ENCODE results near the gene TLR6. TPM values are rescaled to one million over a fixed set of nuclear protein-coding genes. Genes with fewer than 3 reads are reported as not detected.

The TLR6 gene
- total and polyA plus RNA-seq, 2 of the 8 experiments (the other 6 are each of a cell fraction or from before 2014, with no cell fraction given): 0.02 to 0.09 TPM

DNA sequence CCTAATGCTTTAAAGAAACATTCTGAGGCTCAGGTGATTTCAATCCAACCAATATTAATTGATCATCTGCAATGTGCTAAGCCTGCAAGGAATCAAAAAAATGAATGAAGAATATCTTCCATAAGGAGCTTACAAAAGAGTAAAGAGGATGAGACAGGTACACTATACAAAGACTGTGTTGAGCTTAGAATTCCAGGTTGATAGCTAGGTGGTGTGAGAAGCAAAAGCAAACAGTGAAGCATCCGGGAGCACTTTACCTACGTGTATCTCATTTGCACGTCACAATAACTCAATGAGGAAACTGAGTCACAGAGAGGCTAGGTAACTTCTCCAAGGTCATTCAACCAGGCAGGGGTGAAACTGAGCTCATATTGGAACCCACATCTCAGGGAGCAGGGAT lies 48.1 kb upstream of the TLR6 start (continued):
- TF ChIP-seq, protein P1, sequence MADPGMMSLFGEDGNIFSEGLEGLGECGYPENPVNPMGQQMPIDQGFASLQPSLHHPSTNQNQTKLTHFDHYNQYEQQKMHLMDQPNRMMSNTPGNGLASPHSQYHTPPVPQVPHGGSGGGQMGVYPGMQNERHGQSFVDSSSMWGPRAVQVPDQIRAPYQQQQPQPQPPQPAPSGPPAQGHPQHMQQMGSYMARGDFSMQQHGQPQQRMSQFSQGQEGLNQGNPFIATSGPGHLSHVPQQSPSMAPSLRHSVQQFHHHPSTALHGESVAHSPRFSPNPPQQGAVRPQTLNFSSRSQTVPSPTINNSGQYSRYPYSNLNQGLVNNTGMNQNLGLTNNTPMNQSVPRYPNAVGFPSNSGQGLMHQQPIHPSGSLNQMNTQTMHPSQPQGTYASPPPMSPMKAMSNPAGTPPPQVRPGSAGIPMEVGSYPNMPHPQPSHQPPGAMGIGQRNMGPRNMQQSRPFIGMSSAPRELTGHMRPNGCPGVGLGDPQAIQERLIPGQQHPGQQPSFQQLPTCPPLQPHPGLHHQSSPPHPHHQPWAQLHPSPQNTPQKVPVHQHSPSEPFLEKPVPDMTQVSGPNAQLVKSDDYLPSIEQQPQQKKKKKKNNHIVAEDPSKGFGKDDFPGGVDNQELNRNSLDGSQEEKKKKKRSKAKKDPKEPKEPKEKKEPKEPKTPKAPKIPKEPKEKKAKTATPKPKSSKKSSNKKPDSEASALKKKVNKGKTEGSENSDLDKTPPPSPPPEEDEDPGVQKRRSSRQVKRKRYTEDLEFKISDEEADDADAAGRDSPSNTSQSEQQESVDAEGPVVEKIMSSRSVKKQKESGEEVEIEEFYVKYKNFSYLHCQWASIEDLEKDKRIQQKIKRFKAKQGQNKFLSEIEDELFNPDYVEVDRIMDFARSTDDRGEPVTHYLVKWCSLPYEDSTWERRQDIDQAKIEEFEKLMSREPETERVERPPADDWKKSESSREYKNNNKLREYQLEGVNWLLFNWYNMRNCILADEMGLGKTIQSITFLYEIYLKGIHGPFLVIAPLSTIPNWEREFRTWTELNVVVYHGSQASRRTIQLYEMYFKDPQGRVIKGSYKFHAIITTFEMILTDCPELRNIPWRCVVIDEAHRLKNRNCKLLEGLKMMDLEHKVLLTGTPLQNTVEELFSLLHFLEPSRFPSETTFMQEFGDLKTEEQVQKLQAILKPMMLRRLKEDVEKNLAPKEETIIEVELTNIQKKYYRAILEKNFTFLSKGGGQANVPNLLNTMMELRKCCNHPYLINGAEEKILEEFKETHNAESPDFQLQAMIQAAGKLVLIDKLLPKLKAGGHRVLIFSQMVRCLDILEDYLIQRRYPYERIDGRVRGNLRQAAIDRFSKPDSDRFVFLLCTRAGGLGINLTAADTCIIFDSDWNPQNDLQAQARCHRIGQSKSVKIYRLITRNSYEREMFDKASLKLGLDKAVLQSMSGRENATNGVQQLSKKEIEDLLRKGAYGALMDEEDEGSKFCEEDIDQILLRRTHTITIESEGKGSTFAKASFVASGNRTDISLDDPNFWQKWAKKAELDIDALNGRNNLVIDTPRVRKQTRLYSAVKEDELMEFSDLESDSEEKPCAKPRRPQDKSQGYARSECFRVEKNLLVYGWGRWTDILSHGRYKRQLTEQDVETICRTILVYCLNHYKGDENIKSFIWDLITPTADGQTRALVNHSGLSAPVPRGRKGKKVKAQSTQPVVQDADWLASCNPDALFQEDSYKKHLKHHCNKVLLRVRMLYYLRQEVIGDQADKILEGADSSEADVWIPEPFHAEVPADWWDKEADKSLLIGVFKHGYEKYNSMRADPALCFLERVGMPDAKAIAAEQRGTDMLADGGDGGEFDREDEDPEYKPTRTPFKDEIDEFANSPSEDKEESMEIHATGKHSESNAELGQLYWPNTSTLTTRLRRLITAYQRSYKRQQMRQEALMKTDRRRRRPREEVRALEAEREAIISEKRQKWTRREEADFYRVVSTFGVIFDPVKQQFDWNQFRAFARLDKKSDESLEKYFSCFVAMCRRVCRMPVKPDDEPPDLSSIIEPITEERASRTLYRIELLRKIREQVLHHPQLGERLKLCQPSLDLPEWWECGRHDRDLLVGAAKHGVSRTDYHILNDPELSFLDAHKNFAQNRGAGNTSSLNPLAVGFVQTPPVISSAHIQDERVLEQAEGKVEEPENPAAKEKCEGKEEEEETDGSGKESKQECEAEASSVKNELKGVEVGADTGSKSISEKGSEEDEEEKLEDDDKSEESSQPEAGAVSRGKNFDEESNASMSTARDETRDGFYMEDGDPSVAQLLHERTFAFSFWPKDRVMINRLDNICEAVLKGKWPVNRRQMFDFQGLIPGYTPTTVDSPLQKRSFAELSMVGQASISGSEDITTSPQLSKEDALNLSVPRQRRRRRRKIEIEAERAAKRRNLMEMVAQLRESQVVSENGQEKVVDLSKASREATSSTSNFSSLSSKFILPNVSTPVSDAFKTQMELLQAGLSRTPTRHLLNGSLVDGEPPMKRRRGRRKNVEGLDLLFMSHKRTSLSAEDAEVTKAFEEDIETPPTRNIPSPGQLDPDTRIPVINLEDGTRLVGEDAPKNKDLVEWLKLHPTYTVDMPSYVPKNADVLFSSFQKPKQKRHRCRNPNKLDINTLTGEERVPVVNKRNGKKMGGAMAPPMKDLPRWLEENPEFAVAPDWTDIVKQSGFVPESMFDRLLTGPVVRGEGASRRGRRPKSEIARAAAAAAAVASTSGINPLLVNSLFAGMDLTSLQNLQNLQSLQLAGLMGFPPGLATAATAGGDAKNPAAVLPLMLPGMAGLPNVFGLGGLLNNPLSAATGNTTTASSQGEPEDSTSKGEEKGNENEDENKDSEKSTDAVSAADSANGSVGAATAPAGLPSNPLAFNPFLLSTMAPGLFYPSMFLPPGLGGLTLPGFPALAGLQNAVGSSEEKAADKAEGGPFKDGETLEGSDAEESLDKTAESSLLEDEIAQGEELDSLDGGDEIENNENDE (IDR thresholded peaks at IDR 0.05; ENCODE audit: insufficient replicate concordance, low read length): no peak
- TF ChIP-seq TAF1 (IDR thresholded peaks at IDR 0.05; ENCODE audit: low read depth, low read length) (no peak), SP2 (IDR thresholded peaks at IDR 0.05; ENCODE audit: low read length) (no peak), KDM4A (IDR thresholded peaks at IDR 0.05; ENCODE audit: low read depth, low read length, severe bottlenecking) (no peak), EZH2 (IDR thresholded peaks at IDR 0.05; ENCODE audit: low read depth, low read length, severe bottlenecking) (no peak), CBX5 (IDR thresholded peaks at IDR 0.05; ENCODE audit: low read depth, low read length) (no peak), CTBP2 (IDR thresholded peaks at IDR 0.05; ENCODE audit: borderline replicate concordance, insufficient read depth, insufficient read length, low read length) (no peak), MAFK (IDR thresholded peaks at IDR 0.05; ENCODE audit: low read depth, low read length) (no peak), SIN3A (conservative IDR thresholded peaks at IDR 0.05 in 1 of 2, IDR thresholded peaks at IDR 0.05 in 1 of 2; ENCODE audit: low read depth in 1 of 2, low read length in 2 of 2) (no peak), GTF2F1 (IDR thresholded peaks at IDR 0.05; ENCODE audit: borderline replicate concordance, low read depth, low read length) (no peak), SP4 (IDR thresholded peaks at IDR 0.05; ENCODE audit: low read length) (no peak)
